RWPE2 (cell line): ENCODE results near the gene TNNI3K.

Experiments
- ATAC-seq: fragments of 200-7000 bp; cut with Tn5 transposase; 3 replicates; pipeline ENCODE4 v1.9.1; 2021; ENCODE audit warnings: low read depth
- DNase-seq: peaks from one replicate; pipeline ENCODE4 v3.0.0-alpha.2; 2020; ENCODE audit warnings: low spot score
- H3K27ac ChIP-seq: fragments of 450-650 bp; 2 replicates; pipeline ENCODE4 v1.5.1; 2017; ENCODE audit warnings: mild to moderate bottlenecking; ENCODE audit not compliant: poor library complexity, severe bottlenecking
- H3K27me3 ChIP-seq: fragments of 250-450 bp; sonication (Bioruptor Pico); 2 replicates; pipeline ENCODE4 v1.5.1; 2021; ENCODE audit warnings: mild to moderate bottlenecking, moderate library complexity; ENCODE audit not compliant: insufficient read depth, poor library complexity, severe bottlenecking
- H3K36me3 ChIP-seq: fragments of 250-450 bp; sonication (Bioruptor Pico); 2 replicates; pipeline ENCODE4 v1.5.1; 2020; ENCODE audit warnings: low read depth, mild to moderate bottlenecking, moderate library complexity
- H3K4me1 ChIP-seq: fragments of 250-450 bp; sonication (Bioruptor Pico); 2 replicates; pipeline ENCODE4 v1.5.1; 2021; ENCODE audit warnings: mild to moderate bottlenecking, moderate library complexity; ENCODE audit not compliant: insufficient read depth, poor library complexity, severe bottlenecking
- H3K4me3 ChIP-seq: fragments of 250-450 bp; sonication (Bioruptor Pico); 2 replicates; pipeline ENCODE4 v1.5.1; 2021; ENCODE audit warnings: mild to moderate bottlenecking, moderate library complexity; ENCODE audit not compliant: severe bottlenecking
- H3K9me3 ChIP-seq: fragments of 250-450 bp; sonication (Bioruptor Pico); 2 replicates; pipeline ENCODE4 v1.5.1; 2021; ENCODE audit warnings: mild to moderate bottlenecking, moderate library complexity; ENCODE audit not compliant: severe bottlenecking
- TF ChIP-seq, protein P1 (sequence below): fragments of 450-650 bp; IDR thresholded peaks from one replicate; pipeline ENCODE4 v1.5.1; 2017; ENCODE audit warnings: mild to moderate bottlenecking, moderate library complexity; ENCODE audit not compliant: poor library complexity, severe bottlenecking

Gene TNNI3K

DNA sequence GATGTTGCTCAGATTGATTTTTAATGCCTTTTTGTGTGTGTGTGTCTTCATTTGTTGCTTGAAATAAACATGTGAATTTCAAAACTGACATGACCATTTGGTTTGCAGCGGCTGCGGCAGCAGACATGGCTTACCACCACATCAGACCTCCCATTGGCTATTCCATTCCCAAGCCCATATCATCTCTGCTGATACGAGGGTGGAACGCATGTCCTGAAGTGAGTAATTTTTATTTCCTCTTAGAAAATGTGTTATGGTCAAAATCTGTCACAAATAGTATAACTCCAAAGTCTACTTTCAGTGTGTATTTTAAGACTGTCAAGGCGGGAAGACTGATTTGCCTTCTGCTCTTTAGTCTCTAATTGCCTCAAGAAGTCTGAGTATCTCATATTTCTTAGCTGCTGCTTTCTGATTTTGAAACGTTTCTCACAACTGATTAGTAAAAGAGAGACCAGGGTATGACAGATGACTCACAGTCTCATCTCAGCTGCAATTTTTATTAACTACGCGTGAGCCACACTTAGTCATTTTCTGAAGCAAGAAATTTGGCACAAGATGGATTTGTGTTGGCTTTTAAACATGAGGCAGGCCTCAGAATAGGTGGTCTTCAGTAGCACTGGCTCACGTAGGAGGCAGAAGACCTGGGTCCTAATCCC is 228.3 kb downstream of the TNNI3K start:
- H3K36me3 ChIP-seq: no peaks in the 10 kb centered on the region
- H3K27me3 ChIP-seq: no peaks in the 10 kb centered on the region
- no peak overlapping the region for H3K27ac ChIP-seq
- DNase-seq (no peak), ATAC-seq (peak; percentile 36; the same call in 1 of the 3 replicates)
- TF ChIP-seq, protein P1, sequence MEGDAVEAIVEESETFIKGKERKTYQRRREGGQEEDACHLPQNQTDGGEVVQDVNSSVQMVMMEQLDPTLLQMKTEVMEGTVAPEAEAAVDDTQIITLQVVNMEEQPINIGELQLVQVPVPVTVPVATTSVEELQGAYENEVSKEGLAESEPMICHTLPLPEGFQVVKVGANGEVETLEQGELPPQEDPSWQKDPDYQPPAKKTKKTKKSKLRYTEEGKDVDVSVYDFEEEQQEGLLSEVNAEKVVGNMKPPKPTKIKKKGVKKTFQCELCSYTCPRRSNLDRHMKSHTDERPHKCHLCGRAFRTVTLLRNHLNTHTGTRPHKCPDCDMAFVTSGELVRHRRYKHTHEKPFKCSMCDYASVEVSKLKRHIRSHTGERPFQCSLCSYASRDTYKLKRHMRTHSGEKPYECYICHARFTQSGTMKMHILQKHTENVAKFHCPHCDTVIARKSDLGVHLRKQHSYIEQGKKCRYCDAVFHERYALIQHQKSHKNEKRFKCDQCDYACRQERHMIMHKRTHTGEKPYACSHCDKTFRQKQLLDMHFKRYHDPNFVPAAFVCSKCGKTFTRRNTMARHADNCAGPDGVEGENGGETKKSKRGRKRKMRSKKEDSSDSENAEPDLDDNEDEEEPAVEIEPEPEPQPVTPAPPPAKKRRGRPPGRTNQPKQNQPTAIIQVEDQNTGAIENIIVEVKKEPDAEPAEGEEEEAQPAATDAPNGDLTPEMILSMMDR: no peak
- H3K4me3 ChIP-seq: no peak overlapping the region
- H3K4me1 ChIP-seq: no peaks in the 10 kb centered on the region
- H3K9me3 ChIP-seq: no peaks in the 10 kb centered on the region

DNA sequence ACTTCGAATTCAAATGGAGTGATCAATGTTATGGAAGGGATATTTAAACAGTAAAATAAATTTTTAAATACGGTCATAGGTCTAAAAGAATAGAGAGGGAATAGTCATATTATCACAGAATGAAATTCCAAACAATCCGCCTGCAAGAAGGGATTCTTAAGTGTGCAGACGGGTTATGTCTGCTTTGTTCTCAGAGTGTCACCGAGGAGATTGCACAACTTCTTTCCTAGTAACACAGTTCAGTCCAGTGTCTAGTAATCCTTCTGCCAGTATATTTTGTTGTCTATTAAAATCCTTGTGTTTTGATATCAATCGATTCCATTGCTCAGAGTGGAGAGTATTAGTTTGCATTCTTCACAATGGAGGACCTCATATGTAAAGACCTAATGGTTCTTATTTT is 228.8 kb downstream of the TNNI3K start:
- no peak for ATAC-seq
- H3K4me3 ChIP-seq: no peak overlapping the region
- H3K27ac ChIP-seq: no peak overlapping the region
- no peaks in the 10 kb centered on the region for H3K9me3 ChIP-seq
- TF ChIP-seq, protein P1: no peak
- no peaks in the 10 kb centered on the region for H3K4me1 ChIP-seq
- H3K27me3 ChIP-seq: no peaks in the 10 kb centered on the region
- H3K36me3 ChIP-seq: no peaks in the 10 kb centered on the region
- DNase-seq: no peak

DNA sequence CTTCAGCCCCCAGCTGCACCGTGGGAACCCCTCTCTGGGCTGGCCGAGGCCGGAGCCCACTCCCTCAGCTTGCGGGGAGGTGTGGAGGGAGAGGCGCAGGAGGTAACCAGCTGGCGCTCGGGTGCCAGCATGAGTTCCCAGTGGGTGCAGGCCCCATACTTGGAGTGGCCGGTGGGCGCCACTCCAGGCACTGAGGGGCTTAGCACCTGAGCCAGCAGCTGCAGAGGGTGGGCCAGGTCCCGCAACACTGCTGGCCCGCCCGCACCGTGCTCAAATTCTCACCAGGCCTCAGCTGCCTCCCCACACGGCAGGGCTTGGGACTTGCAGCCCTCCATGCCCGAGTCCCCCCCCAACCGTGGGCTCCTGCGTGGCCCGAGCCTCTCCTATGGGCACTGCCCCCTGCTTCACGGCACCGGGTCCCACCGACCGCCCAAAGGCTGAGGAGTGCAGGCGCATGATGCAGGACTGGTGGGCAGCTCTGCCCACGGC is 230.1 kb downstream of the TNNI3K start:
- Histone ChIP-seq H3K4me3 (no peak overlapping the region), H3K27ac (no peak overlapping the region), H3K36me3 (no peaks in the 10 kb centered on the region), H3K4me1 (no peaks in the 10 kb centered on the region), H3K27me3 (no peaks in the 10 kb centered on the region), H3K9me3 (no peaks in the 10 kb centered on the region)
- TF ChIP-seq, protein P1: no peak
- no peak for DNase-seq
- ATAC-seq: no peak

DNA sequence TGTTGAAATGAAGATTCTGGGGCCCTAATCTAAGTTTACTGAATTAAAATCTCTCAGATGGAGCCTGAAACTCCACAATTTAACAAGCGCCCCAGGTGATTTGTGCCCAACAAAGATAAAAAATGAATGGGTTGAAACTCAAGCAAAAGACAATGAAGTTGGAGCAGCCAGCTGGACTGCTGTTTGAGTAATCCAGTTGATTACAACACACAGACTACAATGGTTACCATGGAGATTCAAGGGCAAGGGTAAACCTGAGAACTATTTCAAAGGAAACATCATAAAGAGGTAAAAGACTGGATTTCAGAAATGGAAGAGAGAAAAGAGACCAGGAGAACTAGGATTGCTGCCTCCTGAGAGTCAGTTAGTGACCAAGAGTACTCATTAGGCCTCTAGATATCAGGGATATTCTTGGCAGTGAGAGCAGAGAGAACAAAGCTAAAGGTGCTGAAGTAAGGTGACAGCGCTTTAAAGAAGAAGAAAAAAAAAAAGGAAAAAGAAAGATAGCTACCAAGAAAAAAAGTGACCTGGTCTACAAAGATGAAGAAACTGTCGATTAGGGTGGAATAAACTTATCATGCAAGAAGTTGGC is 232.7 kb downstream of the TNNI3K start:
- Histone ChIP-seq H3K4me3 (no peak overlapping the region), H3K4me1 (no peaks in the 10 kb centered on the region), H3K27me3 (peaks cover 4% of the 10 kb centered on the region), H3K36me3 (no peaks in the 10 kb centered on the region), H3K9me3 (no peaks in the 10 kb centered on the region), H3K27ac (no peak overlapping the region)
- DNase-seq (no peak), ATAC-seq (peak; percentile 29; the same call in 1 of the 3 replicates)
- TF ChIP-seq, protein P1: no peak
